H9 (cell line): ENCODE results near the gene UTP25. TPM values are rescaled to one million over a fixed set of nuclear protein-coding genes. Genes with fewer than 3 reads are reported as not detected.
A peak's percentile ranks its signal among the peaks of the same experiment; 100 is the strongest.

Experiments
- DNase-seq: peaks from one replicate; pipeline ENCODE4 v3.0.0-alpha.2; 2017
- H2AFZ ChIP-seq: one replicate; pipeline ENCODE4 v1.6.1; 2013; ENCODE audit warnings: mild to moderate bottlenecking, low read length, control low read depth, moderate library complexity
- H2AK5ac ChIP-seq: 2 replicates; pipeline ENCODE4 v1.6.1; 2013; ENCODE audit warnings: low read length, control low read depth, mixed read lengths; ENCODE audit not compliant: insufficient read length
- H2BK120ac ChIP-seq: one replicate; pipeline ENCODE4 v1.6.1; 2013; ENCODE audit warnings: low read depth, mild to moderate bottlenecking, low read length, control low read depth, inconsistent platforms; ENCODE audit not compliant: poor library complexity, severe bottlenecking
- H2BK12ac ChIP-seq: 2 replicates; pipeline ENCODE4 v1.6.1; 2013; ENCODE audit warnings: low read length, control low read depth, mixed read lengths, low read depth; ENCODE audit not compliant: insufficient read length
- H2BK15ac ChIP-seq: 2 replicates; pipeline ENCODE4 v1.6.1; 2013; ENCODE audit warnings: low read depth, low read length, control low read depth
- H2BK20ac ChIP-seq: one replicate; pipeline ENCODE4 v1.6.1; 2013; ENCODE audit warnings: low read depth, mild to moderate bottlenecking, low read length, control low read depth, inconsistent platforms; ENCODE audit not compliant: poor library complexity, severe bottlenecking
- H2BK5ac ChIP-seq: 2 replicates; pipeline ENCODE4 v1.6.1; 2013; ENCODE audit warnings: low read length, control low read depth, mixed read lengths; ENCODE audit not compliant: insufficient read length
- H3K14ac ChIP-seq: 2 replicates; pipeline ENCODE4 v1.6.1; 2013; ENCODE audit warnings: low read length, control low read depth; ENCODE audit not compliant: insufficient read depth
- H3K18ac ChIP-seq: 2 replicates; pipeline ENCODE4 v1.6.1; 2013; ENCODE audit warnings: low read depth, mild to moderate bottlenecking, mixed read lengths, low read length, control low read depth; ENCODE audit not compliant: insufficient read length
- H3K23ac ChIP-seq: 2 replicates; pipeline ENCODE4 v1.6.1; 2013; ENCODE audit warnings: low read length, control low read depth, mixed read lengths, low read depth; ENCODE audit not compliant: insufficient read length
- H3K23me2 ChIP-seq: 2 replicates; pipeline ENCODE4 v1.6.1; 2013; ENCODE audit warnings: low read depth, mild to moderate bottlenecking, mixed read lengths, low read length, control low read depth; ENCODE audit not compliant: insufficient read length, poor library complexity, severe bottlenecking
- H3K27ac ChIP-seq: 2 replicates; pipeline ENCODE4 v1.5.1; 2013; ENCODE audit warnings: low read length, control low read depth, mixed read lengths, low read depth; ENCODE audit not compliant: insufficient read length
- H3K27me3 ChIP-seq: 2 replicates; pipeline ENCODE4 v1.6.1; 2013; ENCODE audit warnings: low read length, control low read depth, inconsistent platforms; ENCODE audit not compliant: insufficient read depth
- H3K4ac ChIP-seq: 2 replicates; pipeline ENCODE4 v1.6.1; 2013; ENCODE audit warnings: low read depth, mild to moderate bottlenecking, control low read depth, inconsistent platforms, low read length, moderate library complexity
- H3K4me1 ChIP-seq: 2 replicates; pipeline ENCODE4 v1.6.1; 2013; ENCODE audit warnings: low read length, control low read depth, inconsistent platforms; ENCODE audit not compliant: insufficient read depth
- H3K4me2 ChIP-seq: 2 replicates; pipeline ENCODE4 v1.6.1; 2013; ENCODE audit warnings: low read length, control low read depth, mixed read lengths; ENCODE audit not compliant: insufficient read length, insufficient read depth
- H3K56ac ChIP-seq: 2 replicates; pipeline ENCODE4 v1.6.1; 2013; ENCODE audit warnings: low read depth, mild to moderate bottlenecking, mixed read lengths, low read length, control low read depth; ENCODE audit not compliant: insufficient read length
- H3K79me1 ChIP-seq: 2 replicates; pipeline ENCODE4 v1.6.1; 2013; ENCODE audit warnings: low read depth, mild to moderate bottlenecking, moderate library complexity, low read length, control low read depth, inconsistent platforms; ENCODE audit not compliant: insufficient read depth, poor library complexity, severe bottlenecking
- H3K79me2 ChIP-seq: 2 replicates; pipeline ENCODE4 v1.6.1; 2013; ENCODE audit warnings: low read length, control low read depth, inconsistent platforms; ENCODE audit not compliant: insufficient read depth
- H3K9ac ChIP-seq: 2 replicates; pipeline ENCODE4 v1.6.1; 2013; ENCODE audit warnings: low read length, control low read depth, mixed read lengths; ENCODE audit not compliant: insufficient read length; ENCODE audit errors: extremely low read depth
- H3K9me3 ChIP-seq: one replicate; pipeline ENCODE4 v1.6.1; 2013; ENCODE audit warnings: low read depth, low read length, inconsistent platforms; ENCODE audit not compliant: control insufficient read depth
- H3T11ph ChIP-seq: one replicate; pipeline ENCODE4 v1.6.1; 2013; ENCODE audit warnings: mild to moderate bottlenecking, low read length, control low read depth, inconsistent platforms
- H4K20me1 ChIP-seq: one replicate; pipeline ENCODE4 v1.6.1; 2013; ENCODE audit not compliant: control insufficient read depth, insufficient read length, insufficient read depth
- H4K5ac ChIP-seq: 2 replicates; pipeline ENCODE4 v1.6.1; 2013; ENCODE audit warnings: low read depth, mild to moderate bottlenecking, mixed read lengths, low read length, control low read depth; ENCODE audit not compliant: insufficient read length
- H4K8ac ChIP-seq: replicated peaks from 2 replicates; pipeline ENCODE4 v1.6.1; 2013; ENCODE audit warnings: low read length, control low read depth, mixed read lengths, low read depth; ENCODE audit not compliant: insufficient read length
- H4K91ac ChIP-seq: 2 replicates; pipeline ENCODE4 v1.6.1; 2013; ENCODE audit warnings: low read depth, mild to moderate bottlenecking, moderate library complexity, mixed read lengths, low read length, control low read depth; ENCODE audit not compliant: insufficient read length
- H3K27ac Mint-ChIP-seq, 3 experiments: 2 replicates in 2 of 3; 3 replicates in 1 of 3; pipeline ENCODE4 v1.8.0; 2020 to 2021; ENCODE audit warnings: mixed read lengths in 3 of 3, mild to moderate bottlenecking in 1 of 3, moderate library complexity in 1 of 3
- H3K27me3 Mint-ChIP-seq: 2 replicates; pipeline ENCODE4 v1.8.0; 2021; ENCODE audit warnings: low read depth, mild to moderate bottlenecking, moderate library complexity, mixed read lengths
- H3K36me3 Mint-ChIP-seq, 3 experiments: 2 replicates in 2 of 3; 3 replicates in 1 of 3; pipeline ENCODE4 v1.8.0; 2020 to 2021; ENCODE audit warnings: low read depth in 3 of 3, mixed read lengths in 3 of 3; ENCODE audit not compliant: insufficient read depth in 1 of 3
- H3K4me1 Mint-ChIP-seq, 2 experiments: 2 replicates each; pipeline ENCODE4 v1.8.0; 2020; ENCODE audit warnings: mixed read lengths in 2 of 2
- H3K4me3 Mint-ChIP-seq, 2 experiments: 2 replicates in 1 of 2; 3 replicates in 1 of 2; pipeline ENCODE4 v1.8.0; 2020 to 2021; ENCODE audit warnings: mild to moderate bottlenecking in 2 of 2, mixed read lengths in 2 of 2, moderate library complexity in 1 of 2
- H3K9me3 Mint-ChIP-seq, 2 experiments: 2 replicates in 1 of 2; 3 replicates in 1 of 2; pipeline ENCODE4 v1.8.0; 2020; ENCODE audit warnings: mild to moderate bottlenecking in 2 of 2, mixed read lengths in 2 of 2, moderate library complexity in 1 of 2
- CTCF ChIP-seq: fragments of 200-600 bp; sonication (generic); conservative IDR thresholded peaks from 3 replicates; pipeline ENCODE4 v1.8.0; 2021; ENCODE audit warnings: antibody characterized with exemption, mild to moderate bottlenecking
- WGBS: extraction: QIAGEN DNeasy Blood & Tissue Kit; methylation state at CpG from one replicate; pipeline ENCODE4 v1.1.7; 2013; ENCODE audit warnings: missing lambda C conversion rate, low lambda C conversion rate, mixed read lengths; ENCODE audit not compliant: insufficient read length; ENCODE audit errors: extremely low coverage; 5-methylcytosine and 5-hydroxymethylcytosine counted together
- total RNA-seq: library from RNA; stranded (reverse); gene quantifications from 2 replicates; pipeline ENCODE4 v1.2.1, GENCODE V29; 2021

UTP25 gene
- total RNA-seq, 1 experiment from 2014 or later = 12.9 TPM

GRCh38 chr1:209780268-209780667 is 47.5 kb upstream of the UTP25 start:
- H2BK5ac ChIP-seq = no peak overlapping the region
- no peak overlapping the region for H2AFZ ChIP-seq
- no peaks in the 10 kb centered on the region for H4K20me1 ChIP-seq
- Mint-ChIP-seq H3K4me3 (no peak overlapping the region), H3K36me3 (peaks cover 0 to 10% (median 10%) of the 10 kb centered on the region in 3 experiments; a peak in 5 of 7 replicates), H3K27me3 (peaks cover 2% of the 10 kb centered on the region; the same call in 1 of the 2 replicates), H3K9me3 (no peaks in the 10 kb centered on the region; a peak in 1 of 5 replicates), H3K4me1 (peaks cover 10 to 14% of the 10 kb centered on the region in 2 experiments), H3K27ac (peak overlapping the region in 1 of 3 experiments; percentile 42; a peak in 1 of 7 replicates)
- H3K27ac ChIP-seq = no peak overlapping the region
- H4K8ac ChIP-seq = no peak overlapping the region
- no peaks in the 10 kb centered on the region for H3K4me1 ChIP-seq
- H2BK15ac ChIP-seq = no peak overlapping the region
- no peaks in the 10 kb centered on the region; the same call in 1 of the 2 replicates for H3K79me2 ChIP-seq
- H3K14ac ChIP-seq = no peak overlapping the region
- H4K91ac ChIP-seq = no peak overlapping the region
- no peak overlapping the region for H2BK20ac ChIP-seq
- no peak overlapping the region for H4K5ac ChIP-seq
- H3K18ac ChIP-seq = no peak overlapping the region
- no peak overlapping the region for H3K23ac ChIP-seq
- DNase-seq = no peak
- H3K4me2 ChIP-seq = no peak overlapping the region
- H3T11ph ChIP-seq = no peak overlapping the region
- H3K27me3 ChIP-seq = no peaks in the 10 kb centered on the region
- no peak overlapping the region for H3K4ac ChIP-seq
- no peak overlapping the region for H3K9ac ChIP-seq
- WGBS = no CpG with 5 or more reads among the region's 4 CpGs
- H3K79me1 ChIP-seq = no peaks in the 10 kb centered on the region
- H2BK12ac ChIP-seq = no peak overlapping the region
- H3K9me3 ChIP-seq = no peaks in the 10 kb centered on the region
- no peak overlapping the region for H3K56ac ChIP-seq
- H2BK120ac ChIP-seq = no peak overlapping the region
- H3K23me2 ChIP-seq = no peaks in the 10 kb centered on the region
- H2AK5ac ChIP-seq = no peak overlapping the region
- no peak for TF ChIP-seq CTCF
